IMR-90 (cell line): ENCODE data around the gene SCYL2. TPM values are rescaled to one million over a fixed set of nuclear protein-coding genes. Genes with fewer than 3 reads are reported as not detected.

ENCODE experiments used
- ATAC-seq: fragments of 200-7000 bp; cut with Tn5 transposase; 2 replicates; pipeline ENCODE4 v1.9.1; 2020; ENCODE audit warnings: low read depth, mild to moderate bottlenecking, moderate library complexity
- BruUV-seq: library from RNA; stranded (reverse); fragments of 400-500 nt; replicated peaks from 2 replicates; lab custom pipeline; 2021; lab: Mats Ljungman, UMichigan
- CTCF ChIA-PET: fragments of 300-600 bp; formaldehyde crosslinking; extraction: SDS; loops from one replicate; lab custom pipeline; 2021; ENCODE audit warnings: antibody characterized with exemption; lab: Yijun Ruan, JAX
- POLR2A ChIA-PET: fragments of 300-600 bp; sonication (Branson Sonifier 250); formaldehyde crosslinking; loops from one replicate; lab custom pipeline; 2022; ENCODE audit warnings: antibody characterized with exemption; ENCODE audit not compliant: unreplicated experiment; lab: Charles Lee
- DNase-seq: peaks from one replicate; pipeline ENCODE4 v3.0.0; 2013
- H2AFZ ChIP-seq: replicated peaks from 2 replicates; pipeline ENCODE3; 2013; ENCODE audit warnings: low read length, mild to moderate bottlenecking; ENCODE audit not compliant: poor library complexity
- H2AK5ac ChIP-seq: 2 replicates; pipeline ENCODE4 v1.6.1; 2013; ENCODE audit warnings: low read depth, low read length, inconsistent platforms
- H2AK9ac ChIP-seq: replicated peaks from 2 replicates; pipeline ENCODE3; 2013; ENCODE audit warnings: mild to moderate bottlenecking, low read depth, low read length, moderate library complexity; ENCODE audit not compliant: poor library complexity
- H2BK120ac ChIP-seq: 2 replicates; pipeline ENCODE4 v1.6.1; 2013; ENCODE audit warnings: low read depth, low read length, inconsistent platforms
- H2BK15ac ChIP-seq: 3 replicates; pipeline ENCODE4 v1.6.1; 2013; ENCODE audit warnings: low read depth, low read length, inconsistent platforms
- H2BK20ac ChIP-seq: 2 replicates; pipeline ENCODE4 v1.6.1; 2013; ENCODE audit warnings: low read depth, mild to moderate bottlenecking, inconsistent platforms, low read length, moderate library complexity
- H2BK5ac ChIP-seq: 2 replicates; pipeline ENCODE4 v1.6.1; 2013; ENCODE audit warnings: mild to moderate bottlenecking, low read depth, low read length, inconsistent platforms; ENCODE audit not compliant: poor library complexity, severe bottlenecking
- H3K14ac ChIP-seq: replicated peaks from 2 replicates; pipeline ENCODE4 v1.6.1; 2013; ENCODE audit warnings: low read depth, low read length, inconsistent platforms
- H3K18ac ChIP-seq: 2 replicates; pipeline ENCODE4 v1.6.1; 2013; ENCODE audit warnings: low read depth, low read length, control low read depth
- H3K23ac ChIP-seq: 2 replicates; pipeline ENCODE4 v1.6.1; 2013; ENCODE audit warnings: low read depth, low read length, inconsistent platforms
- H3K27ac ChIP-seq: 2 replicates; pipeline ENCODE4 v1.5.1; 2013; ENCODE audit warnings: mild to moderate bottlenecking, control low read depth, low read length; ENCODE audit not compliant: insufficient read depth
- H3K27me3 ChIP-seq: 2 replicates; pipeline ENCODE4 v1.6.1; 2013; ENCODE audit warnings: low read length; ENCODE audit not compliant: control insufficient read depth, insufficient read depth
- H3K36me3 ChIP-seq: 2 replicates; pipeline ENCODE4 v1.6.1; 2013; ENCODE audit warnings: low read length, mixed read lengths; ENCODE audit not compliant: control insufficient read depth, insufficient read depth
- H3K4ac ChIP-seq: 2 replicates; pipeline ENCODE4 v1.6.1; 2013; ENCODE audit warnings: low read depth, low read length, inconsistent platforms
- H3K4me1 ChIP-seq: 2 replicates; pipeline ENCODE4 v1.6.1; 2013; ENCODE audit warnings: low read length, mixed read lengths; ENCODE audit not compliant: control insufficient read depth, insufficient read depth
- H3K4me2 ChIP-seq: 2 replicates; pipeline ENCODE4 v1.6.1; 2013; ENCODE audit warnings: low read depth, mild to moderate bottlenecking, control low read depth, low read length, moderate library complexity
- H3K4me3 ChIP-seq: 2 replicates; pipeline ENCODE4 v1.5.1; 2013; ENCODE audit warnings: low read depth, mild to moderate bottlenecking, control low read depth, low read length, moderate library complexity; ENCODE audit not compliant: insufficient read depth
- H3K56ac ChIP-seq: 2 replicates; pipeline ENCODE4 v1.6.1; 2013; ENCODE audit warnings: low read length, inconsistent platforms; ENCODE audit not compliant: insufficient read depth; ENCODE audit errors: extremely low read depth
- H3K79me1 ChIP-seq, 2 experiments: 2 replicates each; pipeline ENCODE4 v1.6.1; 2013; ENCODE audit warnings: low read length in 2 of 2, inconsistent platforms in 1 of 2, low read depth in 1 of 2
- H3K9ac ChIP-seq: 2 replicates; pipeline ENCODE4 v1.6.1; 2013; ENCODE audit warnings: low read depth, low read length, control low read depth
- H3K9me1 ChIP-seq: 2 replicates; pipeline ENCODE4 v1.6.1; 2013; ENCODE audit warnings: low read length, inconsistent platforms; ENCODE audit not compliant: insufficient read depth
- H3K9me3 ChIP-seq: 2 replicates; pipeline ENCODE4 v1.6.1; 2013; ENCODE audit warnings: low read length; ENCODE audit not compliant: control insufficient read depth, insufficient read depth
- H4K20me1 ChIP-seq: 2 replicates; pipeline ENCODE4 v1.6.1; 2013; ENCODE audit warnings: low read length, inconsistent platforms; ENCODE audit not compliant: insufficient read depth
- H4K5ac ChIP-seq: 2 replicates; pipeline ENCODE4 v1.6.1; 2013; ENCODE audit warnings: mild to moderate bottlenecking, low read depth, low read length, control low read depth
- H4K8ac ChIP-seq, 2 experiments: 2 replicates each; pipeline ENCODE4 v1.6.1; 2013; ENCODE audit warnings: low read depth in 2 of 2, low read length in 2 of 2, control low read depth in 1 of 2, inconsistent platforms in 1 of 2
- H4K91ac ChIP-seq: 2 replicates; pipeline ENCODE4 v1.6.1; 2013; ENCODE audit warnings: low read depth, low read length, inconsistent platforms; ENCODE audit not compliant: insufficient read depth
- BHLHE40 ChIP-seq: fragments of 150-350 bp; IDR thresholded peaks from 2 replicates; pipeline ENCODE4 v1.6.1; 2016; ENCODE audit warnings: mild to moderate bottlenecking, low read depth, low read length
- CTCF ChIP-seq: conservative IDR thresholded peaks from 2 replicates; pipeline ENCODE4 v1.5.1; 2012; ENCODE audit warnings: mild to moderate bottlenecking, low read depth, low read length, improper control_type of control experiment
- MAFK ChIP-seq: IDR thresholded peaks from 2 replicates; pipeline ENCODE4 v1.6.1; 2012; ENCODE audit warnings: low read depth, low read length, improper control_type of control experiment
- WGBS, 2 experiments: methylation state at CpG; one replicate each; pipeline versions ENCODE4 v1.1.5 to v1.1.7; 2013; ENCODE audit warnings: missing lambda C conversion rate in 2 of 2; ENCODE audit not compliant: insufficient read length in 1 of 2; ENCODE audit errors: extremely low coverage in 2 of 2; 5-methylcytosine and 5-hydroxymethylcytosine counted together
- dilution Hi-C: fragments of 300-500 bp; cut with HindIII; formaldehyde crosslinking; loops from one replicate; pipeline ENCODE4 v1.14.3; 2018; ENCODE audit warnings: low sequenced_read_pairs; ENCODE audit not compliant: unreplicated experiment
- in situ Hi-C: fragments of 300-500 bp; cut with MboI; formaldehyde crosslinking; loops from 3 replicates; pipeline ENCODE4 v1.14.3; 2019; ENCODE audit warnings: low sequenced_read_pairs, inconsistent platforms, mixed read lengths
- intact Hi-C: fragments of 100-400 bp; cut with micrococcal nuclease; formaldehyde crosslinking; loops from 2 replicates; pipeline ENCODE4 v1.10.0; 2022
- polyA plus RNA-seq, 3 experiments: library from polyadenylated mRNA; depleted of rRNA; stranded (reverse); fragments of >200 nt; gene quantifications; 2 replicates each; pipeline ENCODE4 v1.2.3, GENCODE V29; 2012; ENCODE audit warnings: low replicate concordance in 1 of 3
- total RNA-seq: library from RNA; depleted of rRNA; stranded (reverse); fragments of >200 nt; gene quantifications from 2 replicates; pipeline ENCODE4 v1.2.3, GENCODE V29; 2012

The SCYL2 gene
- total and polyA plus RNA-seq, 2 of the 4 experiments (the other 2 are of a cell fraction), result 15.3 to 52.0 TPM

DNA sequence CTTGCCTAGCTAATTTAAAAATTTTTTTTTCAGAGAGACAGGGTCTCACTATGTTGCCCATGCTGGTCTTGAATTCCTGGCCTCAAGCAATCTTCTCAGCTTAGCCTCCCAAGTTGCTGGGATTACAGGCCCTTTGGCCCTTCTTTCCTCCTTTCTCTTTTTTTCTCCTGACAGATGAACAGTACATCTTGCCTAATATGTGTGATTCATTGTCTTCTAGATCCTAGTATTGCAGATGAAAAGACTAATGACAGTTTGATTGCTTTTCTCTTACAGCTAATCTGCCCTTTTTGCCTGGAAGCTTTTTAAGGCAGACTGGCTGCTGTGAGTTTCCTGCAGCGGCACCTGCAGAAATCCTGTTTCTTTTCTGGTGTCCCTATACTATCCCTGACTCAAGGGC lies 12.1 kb upstream of the SCYL2 start:
- Histone ChIP-seq H4K20me1 (no peaks in the 10 kb centered on the region), H4K8ac (no peak overlapping the region), H3K9ac (no peak overlapping the region), H3K27ac (no peak overlapping the region), H3K56ac (no peak overlapping the region), H3K14ac (no peak overlapping the region), H4K5ac (no peak overlapping the region), H3K4me2 (no peak overlapping the region), H2AFZ (no peak overlapping the region), H2AK9ac (no peak overlapping the region), H3K4me3 (no peak overlapping the region), H2BK5ac (no peak overlapping the region), H3K9me1 (no peaks in the 10 kb centered on the region), H2BK20ac (no peak overlapping the region), H2BK120ac (no peak overlapping the region), H2BK15ac (no peak overlapping the region), H3K27me3 (no peaks in the 10 kb centered on the region), H4K91ac (no peak overlapping the region), H3K79me1 (no peaks in the 10 kb centered on the region), H3K4me1 (no peaks in the 10 kb centered on the region), H2AK5ac (no peak overlapping the region), H3K36me3 (no peaks in the 10 kb centered on the region), H3K18ac (no peak overlapping the region), H3K4ac (no peak overlapping the region), H3K9me3 (no peaks in the 10 kb centered on the region), H3K23ac (no peak overlapping the region)
- CTCF ChIA-PET, result interaction anchor here (0.6 kb wide), 1 partner anchor 479 kb away, joined by 4 read pairs; no protein-coding TSS in a partner anchor
- no peak for TF ChIP-seq CTCF
- TF ChIP-seq MAFK, result no peak
- no peak for TF ChIP-seq BHLHE40
- WGBS, 2 experiments, result no CpG with 5 or more reads among the region's 1 CpG
- in situ Hi-C loops (no loop called here), dilution Hi-C loops (no loop called here), intact Hi-C loops (no loop called here)
- ATAC-seq (no peak), DNase-seq (no peak)
- POLR2A ChIA-PET, result no interaction called here
- BruUV-seq, result no TSS peak
